ENCODE measurements around the gene MAP4. TPM values are rescaled to one million over a fixed set of nuclear protein-coding genes. Genes with fewer than 3 reads are reported as not detected.
A peak's percentile ranks its signal among the peaks of the same experiment; 100 is the strongest.

Gene MAP4
- total and polyA plus RNA-seq, 2 of the 13 experiments (the other 11 are each of a cell fraction or from before 2014, with no cell fraction given) = 33.1 to 38.7 TPM

- Histone ChIP-seq H2AFZ (ENCODE audit: low read length) (no peak overlapping the region), H3K36me3 (replicated peaks in 1 of 2; ENCODE audit: control insufficient read depth in 1 of 2, insufficient read depth in 2 of 2, low read length in 2 of 2) (0 out of 5 replicates have a peak, but pooled peaks cover 0 to 4% of the 10 kb centered on the region in 2 experiments), H3K27ac (ENCODE audit: extremely low read length, insufficient read depth, low read length) (no peak overlapping the region), H3K4me3 (replicated peaks in 1 of 3; ENCODE audit: insufficient read depth in 1 of 3, low read depth in 2 of 3, low read length in 3 of 3) (no peak overlapping the region), H3K9me3 (ENCODE audit: low read length) (no peaks in the 10 kb centered on the region), H4K20me1 (ENCODE audit: insufficient read depth, low read length) (0 out of 2 replicates have a peak, but pooled peaks cover 4% of the 10 kb centered on the region), H3K27me3 (ENCODE audit: control insufficient read depth in 1 of 2, insufficient read depth in 2 of 2, low read length in 2 of 2) (no peaks in the 10 kb centered on the region), H3K9ac (ENCODE audit: insufficient read depth, low read depth, low read length) (no peak overlapping the region), H3K4me1 (ENCODE audit: insufficient read depth, low read length) (peaks cover 55% of the 10 kb centered on the region), H3K79me2 (ENCODE audit: insufficient read depth, low read length) (peaks cover 4% of the 10 kb centered on the region), H3K4me2 (ENCODE audit: low read depth, low read length) (no peak overlapping the region)
- intact Hi-C loops (cut with micrococcal nuclease; ENCODE audit: unreplicated experiment) (no loop called here), in situ Hi-C loops (cut with HindIII; ENCODE audit: extremely low pct_ligation_motif_present, low pct_unique_long_range_greater_than_20kb) (no loop called here)
- TF ChIP-seq ZBTB2 (CRISPR knock-in tag; IDR thresholded peaks at IDR 0.05; ENCODE audit: low read depth) (no peak), RFX3 (CRISPR knock-in tag; IDR thresholded peaks at IDR 0.05) (0 out of 2 replicates have a peak, but pooled peaks have one; percentile 18)
- FAIRE-seq (no peak), DNase-seq (ENCODE audit: low spot score) (no peak), ATAC-seq (no peak)
- 90% methylated on average over 5 of the region's 5 CpGs for WGBS (ENCODE audit: low lambda C conversion rate)
- POLR2A ChIA-PET = no interaction called here
- BruUV-seq (replicated peaks) = no TSS peak
- CTCF ChIA-PET (ENCODE audit: low intra/inter-chr PET ratio, low total read pairs) = no interaction called here
Measured at GRCh38 chr3:47961815-47962606, 54.2 kb downstream of the MAP4 start.

DNA sequence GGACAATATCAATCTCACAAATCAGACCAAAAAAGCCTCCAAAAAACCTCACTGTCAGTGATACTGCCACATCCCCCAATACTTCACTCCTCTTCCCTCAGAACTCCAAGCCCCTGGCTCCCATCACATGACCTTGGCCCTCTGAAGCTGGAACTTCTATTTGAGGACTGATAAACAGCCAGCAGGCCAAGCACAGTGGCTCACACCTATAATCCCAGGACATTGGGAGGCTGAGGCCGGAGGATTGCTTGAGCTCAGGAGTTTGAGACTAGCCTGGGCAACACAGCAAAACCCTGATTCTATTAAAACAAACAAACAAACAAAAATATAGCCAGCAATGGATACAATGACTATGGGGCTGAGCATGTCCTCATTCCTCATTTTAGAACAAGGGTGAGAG lies 55.2 kb downstream of the MAP4 start:
- 100% methylated on average over 1 of the region's 1 CpG for WGBS (ENCODE audit: low lambda C conversion rate)
- in situ Hi-C loops (cut with HindIII; ENCODE audit: extremely low pct_ligation_motif_present, low pct_unique_long_range_greater_than_20kb) = no loop called here
- Histone ChIP-seq H3K27ac (ENCODE audit: extremely low read length, insufficient read depth, low read length) (no peak overlapping the region), H3K4me3 (replicated peaks in 1 of 3; ENCODE audit: insufficient read depth in 1 of 3, low read depth in 2 of 3, low read length in 3 of 3) (no peak overlapping the region), H2AFZ (ENCODE audit: low read length) (no peak overlapping the region), H3K79me2 (ENCODE audit: insufficient read depth, low read length) (peaks cover 4% of the 10 kb centered on the region), H3K9ac (ENCODE audit: insufficient read depth, low read depth, low read length) (no peak overlapping the region), H3K9me3 (ENCODE audit: low read length) (no peaks in the 10 kb centered on the region), H3K4me1 (ENCODE audit: insufficient read depth, low read length) (peaks cover 60% of the 10 kb centered on the region), H3K36me3 (replicated peaks in 1 of 2; ENCODE audit: control insufficient read depth in 1 of 2, insufficient read depth in 2 of 2, low read length in 2 of 2) (0 out of 5 replicates have a peak, but pooled peaks cover 0 to 4% of the 10 kb centered on the region in 2 experiments), H4K20me1 (ENCODE audit: insufficient read depth, low read length) (0 out of 2 replicates have a peak, but pooled peaks cover 4% of the 10 kb centered on the region), H3K4me2 (ENCODE audit: low read depth, low read length) (no peak overlapping the region), H3K27me3 (ENCODE audit: control insufficient read depth in 1 of 2, insufficient read depth in 2 of 2, low read length in 2 of 2) (no peaks in the 10 kb centered on the region)
- POLR2A ChIA-PET = interaction anchor here (1.5 kb wide), 1 partner anchor 11 kb away, joined by 4 read pairs; no protein-coding TSS in a partner anchor
- intact Hi-C loops (cut with micrococcal nuclease; ENCODE audit: unreplicated experiment) = no loop called here
- CTCF ChIA-PET (ENCODE audit: low intra/inter-chr PET ratio, low total read pairs) = no interaction called here
- FAIRE-seq (no peak), DNase-seq (ENCODE audit: low spot score) (no peak), ATAC-seq (no peak)
- TF ChIP-seq, protein P1, sequence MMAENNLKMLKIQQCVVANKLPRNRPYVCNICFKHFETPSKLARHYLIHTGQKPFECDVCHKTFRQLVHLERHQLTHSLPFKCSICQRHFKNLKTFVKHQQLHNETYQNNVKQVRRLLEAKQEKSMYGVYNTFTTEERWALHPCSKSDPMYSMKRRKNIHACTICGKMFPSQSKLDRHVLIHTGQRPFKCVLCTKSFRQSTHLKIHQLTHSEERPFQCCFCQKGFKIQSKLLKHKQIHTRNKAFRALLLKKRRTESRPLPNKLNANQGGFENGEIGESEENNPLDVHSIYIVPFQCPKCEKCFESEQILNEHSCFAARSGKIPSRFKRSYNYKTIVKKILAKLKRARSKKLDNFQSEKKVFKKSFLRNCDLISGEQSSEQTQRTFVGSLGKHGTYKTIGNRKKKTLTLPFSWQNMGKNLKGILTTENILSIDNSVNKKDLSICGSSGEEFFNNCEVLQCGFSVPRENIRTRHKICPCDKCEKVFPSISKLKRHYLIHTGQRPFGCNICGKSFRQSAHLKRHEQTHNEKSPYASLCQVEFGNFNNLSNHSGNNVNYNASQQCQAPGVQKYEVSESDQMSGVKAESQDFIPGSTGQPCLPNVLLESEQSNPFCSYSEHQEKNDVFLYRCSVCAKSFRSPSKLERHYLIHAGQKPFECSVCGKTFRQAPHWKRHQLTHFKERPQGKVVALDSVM (CRISPR knock-in tag; IDR thresholded peaks at IDR 0.05) = peak; percentile 79
- TF ChIP-seq ZNF557 (CRISPR knock-in tag; IDR thresholded peaks at IDR 0.05) (no peak), ZNF121 (CRISPR knock-in tag; IDR thresholded peaks at IDR 0.05) (0 out of 2 replicates have a peak, but pooled peaks have one; percentile 21), ZMYM4 (CRISPR knock-in tag; IDR thresholded peaks at IDR 0.05) (0 out of 2 replicates have a peak, but pooled peaks have one; percentile 15)
- BruUV-seq (replicated peaks) = no TSS peak
